GM18858 (cell line): Measurements from ENCODE around the gene LMF1.

ENCODE experiments used
- ATAC-seq: cut with Tn5 transposase; IDR thresholded peaks from one replicate; pipeline ENCODE4 v1.9.1; 2021; ENCODE audit not compliant: unreplicated experiment

Gene LMF1

GRCh38 chr16:915546-915945, 55.2 kb downstream of the LMF1 start:
- ATAC-seq, result no peak

- no peak for ATAC-seq
Measured at GRCh38 chr16:914440-914839, 56.3 kb downstream of the LMF1 start.

GRCh38 chr16:913817-914439, 56.9 kb downstream of the LMF1 start:
- no peak for ATAC-seq

- ATAC-seq, result no peak
Measured at GRCh38 chr16:912684-913613, 57.8 kb downstream of the LMF1 start.

- no peak for ATAC-seq
Measured at GRCh38 chr16:912322-912683, 58.5 kb downstream of the LMF1 start.

GRCh38 chr16:911604-912321, 59.0 kb downstream of the LMF1 start:
- no peak for ATAC-seq

GRCh38 chr16:911101-911500, 59.7 kb downstream of the LMF1 start:
- ATAC-seq, result no peak

GRCh38 chr16:910181-910580, 60.6 kb downstream of the LMF1 start:
- no peak for ATAC-seq

GRCh38 chr16:909281-910000, 61.3 kb downstream of the LMF1 start:
- ATAC-seq, result no peak

GRCh38 chr16:908526-909155, 62.1 kb downstream of the LMF1 start:
- no peak for ATAC-seq

GRCh38 chr16:907842-908241, 62.9 kb downstream of the LMF1 start:
- ATAC-seq, result no peak

- no peak for ATAC-seq
Measured at GRCh38 chr16:907361-907760, 63.4 kb downstream of the LMF1 start.

- no peak for ATAC-seq
Measured at GRCh38 chr16:906296-906695, 64.5 kb downstream of the LMF1 start.

GRCh38 chr16:901715-902601, 68.8 kb downstream of the LMF1 start:
- ATAC-seq, result no peak

- ATAC-seq, result no peak
Measured at GRCh38 chr16:901149-901548, 69.6 kb downstream of the LMF1 start.

GRCh38 chr16:900211-900610, 70.6 kb downstream of the LMF1 start:
- no peak for ATAC-seq

- no peak for ATAC-seq
Measured at GRCh38 chr16:899683-900060, 71.1 kb downstream of the LMF1 start.

- no peak for ATAC-seq
Measured at GRCh38 chr16:898761-899682, 71.8 kb downstream of the LMF1 start.

GRCh38 chr16:898216-898615, 72.6 kb downstream of the LMF1 start:
- no peak for ATAC-seq
